Kidney epithelial cell (primary cell): ENCODE data around the gene IMMP2L. TPM values are rescaled to one million over a fixed set of nuclear protein-coding genes. Genes with fewer than 3 reads are reported as not detected.

Source experiments
- DNase-seq: peaks from one replicate; pipeline ENCODE4 v3.0.0-alpha.2; 2010; ENCODE audit warnings: low read depth
- H3K27me3 ChIP-seq: 2 replicates; pipeline ENCODE4 v1.6.0; 2011; ENCODE audit warnings: low read length; ENCODE audit not compliant: control insufficient read depth, insufficient read depth
- H3K36me3 ChIP-seq: 2 replicates; pipeline ENCODE4 v1.5.1; 2011; ENCODE audit warnings: low read length; ENCODE audit not compliant: control insufficient read depth, insufficient read depth
- H3K4me3 ChIP-seq: 2 replicates; pipeline ENCODE4 v1.5.1; 2011; ENCODE audit warnings: low read depth, mild to moderate bottlenecking, control low read depth, low read length
- total RNA-seq: library from RNA; depleted of rRNA; stranded (reverse); fragments of >200 nt; gene quantifications from 2 replicates; pipeline ENCODE4 v1.2.3, GENCODE V29; 2015
- TF ChIP-seq, protein P1 (sequence below): IDR thresholded peaks from 2 replicates; pipeline ENCODE4 v1.5.1; 2011; ENCODE audit warnings: mild to moderate bottlenecking, moderate library complexity, low read length, control low read depth, inconsistent platforms; ENCODE audit not compliant: insufficient read depth, poor library complexity, severe bottlenecking

The IMMP2L gene
- total RNA-seq, 1 donor from 2014 or later = 30.8 TPM

DNA sequence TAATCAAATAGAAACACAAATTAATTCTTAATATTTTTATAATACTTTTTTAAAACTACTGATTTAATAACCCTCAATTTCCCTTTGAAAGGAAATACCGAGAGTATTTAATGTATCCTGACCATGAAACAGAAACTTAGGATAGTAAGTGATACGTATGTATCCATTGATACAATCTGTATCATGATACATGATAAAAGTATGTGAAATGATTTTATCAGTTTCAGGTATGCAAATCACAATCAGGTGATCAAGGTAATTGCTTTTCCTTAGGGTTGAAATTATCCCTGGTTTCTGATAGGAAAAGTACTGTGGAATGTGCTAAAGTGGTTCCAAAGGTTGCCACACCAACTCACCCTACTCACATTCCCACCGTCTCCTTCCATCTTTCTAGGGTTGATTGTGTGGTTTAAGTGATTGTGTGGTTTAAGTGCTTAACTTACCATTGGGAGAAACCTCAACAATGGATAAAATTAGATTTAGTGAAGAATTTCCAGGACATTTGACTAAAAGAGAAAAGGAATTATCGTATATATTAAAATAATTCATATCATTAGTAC lies 333.0 kb downstream of the IMMP2L start:
- Histone ChIP-seq H3K4me3 (no peak overlapping the region), H3K27me3 (no peaks in the 10 kb centered on the region), H3K36me3 (no peaks in the 10 kb centered on the region)
- DNase-seq = no peak
- TF ChIP-seq, protein P1, sequence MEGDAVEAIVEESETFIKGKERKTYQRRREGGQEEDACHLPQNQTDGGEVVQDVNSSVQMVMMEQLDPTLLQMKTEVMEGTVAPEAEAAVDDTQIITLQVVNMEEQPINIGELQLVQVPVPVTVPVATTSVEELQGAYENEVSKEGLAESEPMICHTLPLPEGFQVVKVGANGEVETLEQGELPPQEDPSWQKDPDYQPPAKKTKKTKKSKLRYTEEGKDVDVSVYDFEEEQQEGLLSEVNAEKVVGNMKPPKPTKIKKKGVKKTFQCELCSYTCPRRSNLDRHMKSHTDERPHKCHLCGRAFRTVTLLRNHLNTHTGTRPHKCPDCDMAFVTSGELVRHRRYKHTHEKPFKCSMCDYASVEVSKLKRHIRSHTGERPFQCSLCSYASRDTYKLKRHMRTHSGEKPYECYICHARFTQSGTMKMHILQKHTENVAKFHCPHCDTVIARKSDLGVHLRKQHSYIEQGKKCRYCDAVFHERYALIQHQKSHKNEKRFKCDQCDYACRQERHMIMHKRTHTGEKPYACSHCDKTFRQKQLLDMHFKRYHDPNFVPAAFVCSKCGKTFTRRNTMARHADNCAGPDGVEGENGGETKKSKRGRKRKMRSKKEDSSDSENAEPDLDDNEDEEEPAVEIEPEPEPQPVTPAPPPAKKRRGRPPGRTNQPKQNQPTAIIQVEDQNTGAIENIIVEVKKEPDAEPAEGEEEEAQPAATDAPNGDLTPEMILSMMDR = no peak

DNA sequence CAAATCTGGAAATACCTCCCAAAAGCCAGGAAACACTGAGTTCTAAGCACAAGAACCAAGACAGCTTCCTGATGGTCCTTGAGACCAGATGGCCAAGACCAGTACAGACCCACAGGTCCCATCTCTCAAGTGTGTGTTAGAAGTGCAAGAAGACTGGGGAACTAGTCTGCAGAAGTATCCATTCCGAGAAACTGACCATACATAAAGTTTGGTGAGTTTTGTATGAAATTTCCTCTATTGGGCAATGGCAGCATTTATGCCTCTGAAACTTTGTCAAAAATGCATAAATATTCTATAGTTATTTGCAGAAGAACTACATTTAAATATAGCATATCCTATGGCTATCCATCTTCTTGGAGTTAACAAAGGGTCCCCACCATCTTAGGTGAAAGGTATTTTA lies 333.9 kb downstream of the IMMP2L start:
- Histone ChIP-seq H3K36me3 (no peaks in the 10 kb centered on the region), H3K27me3 (no peaks in the 10 kb centered on the region), H3K4me3 (no peak overlapping the region)
- no peak for DNase-seq
- TF ChIP-seq, protein P1 = no peak

DNA sequence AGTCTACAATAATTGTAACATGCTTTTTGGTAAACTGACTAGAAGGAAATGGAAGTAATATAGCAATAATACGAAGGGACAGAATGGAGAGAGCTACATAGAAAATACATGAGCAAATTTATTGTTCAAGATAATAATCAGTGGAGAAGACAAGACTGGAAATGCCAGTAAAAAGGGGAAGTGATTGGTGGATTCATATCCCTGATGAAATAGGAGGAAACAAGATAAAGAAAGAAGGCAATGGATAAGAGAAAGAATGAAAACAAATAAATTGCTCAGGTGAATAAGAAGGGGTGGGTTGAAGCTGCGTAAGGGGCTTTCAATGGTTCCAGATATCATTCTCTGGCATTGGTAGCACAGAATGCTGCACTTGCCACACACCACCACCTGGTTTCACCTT lies 335.5 kb downstream of the IMMP2L start:
- H3K36me3 ChIP-seq = no peaks in the 10 kb centered on the region
- TF ChIP-seq, protein P1 = no peak
- H3K27me3 ChIP-seq = no peaks in the 10 kb centered on the region
- DNase-seq = no peak
- H3K4me3 ChIP-seq = no peak overlapping the region

DNA sequence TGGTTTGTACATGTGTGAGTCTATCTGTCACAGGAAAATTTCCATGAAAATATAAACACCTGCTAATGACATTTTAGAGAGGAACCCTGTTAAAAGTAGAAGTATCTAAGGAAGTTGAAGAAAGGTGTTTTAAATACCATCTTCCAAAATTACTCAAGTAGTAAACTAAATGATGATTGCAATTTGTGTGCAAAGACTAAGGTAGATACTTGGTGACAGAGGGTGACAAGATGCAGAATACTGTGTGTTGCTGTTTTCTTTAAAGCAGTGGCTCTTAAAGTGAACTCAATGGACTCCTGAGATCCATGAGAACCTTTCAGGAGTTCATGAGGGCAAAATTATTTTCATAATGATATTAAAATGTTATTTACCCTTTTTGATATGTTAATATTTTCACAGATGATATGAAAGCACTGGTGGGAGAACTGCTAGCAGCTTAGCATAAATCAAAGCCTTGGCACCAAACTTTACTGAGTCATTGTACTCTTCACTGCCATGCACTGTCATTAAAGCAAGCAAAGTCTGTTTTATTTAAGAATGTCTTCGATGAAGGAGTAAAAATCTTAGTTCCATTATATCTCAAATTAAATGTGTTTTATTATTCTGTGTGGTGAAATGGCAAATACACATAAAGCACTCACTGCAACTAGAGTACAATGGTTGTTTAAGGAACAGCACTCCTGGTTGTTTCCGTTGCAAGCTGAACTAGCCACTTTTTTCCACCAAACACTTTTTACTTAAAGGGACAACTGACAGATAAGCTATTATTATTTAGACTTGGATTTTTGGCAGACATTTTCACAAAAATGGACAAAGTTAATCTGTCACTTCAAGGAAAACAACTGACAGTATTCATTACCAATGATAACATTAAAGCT lies 337.7 kb downstream of the IMMP2L start:
- Histone ChIP-seq H3K36me3 (no peaks in the 10 kb centered on the region), H3K27me3 (no peaks in the 10 kb centered on the region), H3K4me3 (no peak overlapping the region)
- TF ChIP-seq, protein P1 = no peak
- no peak for DNase-seq

DNA sequence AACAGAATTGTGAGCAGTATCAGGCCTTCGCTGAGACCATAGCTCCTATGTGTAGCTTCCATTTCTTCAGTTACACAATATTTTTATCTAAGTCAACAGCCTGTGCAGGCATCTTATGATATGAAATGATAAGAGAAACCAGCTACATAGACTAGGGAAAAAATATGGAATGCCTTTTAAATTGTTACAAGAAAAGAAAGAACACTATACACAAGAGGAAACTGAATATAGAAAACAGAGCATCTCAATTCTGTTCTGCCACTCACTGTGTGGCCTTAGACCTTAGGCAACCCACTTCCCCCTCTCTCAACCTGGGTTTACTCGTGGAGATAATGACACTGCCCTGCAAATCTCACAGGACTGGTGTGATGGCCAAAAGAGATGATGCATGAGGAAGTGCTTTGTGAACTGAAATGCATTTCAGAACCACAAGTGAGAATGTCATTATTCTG lies 338.5 kb downstream of the IMMP2L start:
- H3K27me3 ChIP-seq = no peaks in the 10 kb centered on the region
- no peaks in the 10 kb centered on the region for H3K36me3 ChIP-seq
- TF ChIP-seq, protein P1 = no peak
- no peak for DNase-seq
- H3K4me3 ChIP-seq = no peak overlapping the region

DNA sequence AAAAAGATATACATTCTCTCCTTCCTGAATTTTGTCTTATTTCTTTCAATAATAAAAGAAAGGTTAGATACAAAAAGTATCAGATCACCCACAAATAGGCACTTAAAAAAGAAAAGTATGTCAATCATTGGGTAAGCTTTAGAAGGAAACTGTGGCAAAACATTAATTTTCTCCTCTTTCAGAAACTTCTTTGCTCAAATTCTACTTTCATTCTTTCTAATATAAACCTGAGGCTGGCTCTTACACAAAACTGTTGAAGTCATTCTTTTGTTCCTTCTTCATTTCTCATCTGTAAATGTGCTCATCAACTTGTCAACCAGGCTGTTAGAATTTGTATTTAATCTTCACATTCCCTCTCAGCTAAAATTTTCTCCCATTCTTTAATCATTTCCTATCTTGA lies 346.7 kb downstream of the IMMP2L start:
- TF ChIP-seq, protein P1 = no peak
- H3K36me3 ChIP-seq = no peaks in the 10 kb centered on the region
- H3K4me3 ChIP-seq = no peak overlapping the region
- H3K27me3 ChIP-seq = no peaks in the 10 kb centered on the region
- DNase-seq = no peak
